GM13977 (cell line): ENCODE measurements around the gene CACNA2D1.
A peak's percentile ranks its signal among the peaks of the same experiment; 100 is the strongest.

Source experiments
- DNase-seq: peaks from one replicate; pipeline ENCODE4 v3.0.0; 2012; ENCODE audit warnings: low spot score
- CTCF ChIP-seq: IDR thresholded peaks from 2 replicates; pipeline ENCODE4 v1.5.1; 2012; ENCODE audit warnings: mild to moderate bottlenecking, control low read depth; ENCODE audit not compliant: insufficient read depth; ENCODE audit errors: extremely low read depth, missing control alignments
- in situ Hi-C: fragments of 300-500 bp; cut with MboI; formaldehyde crosslinking; loops from one replicate; pipeline ENCODE4 v1.12.0; 2022; ENCODE audit warnings: low sequenced_read_pairs, low pct_unique_long_range_greater_than_20kb, mixed read lengths, inconsistent platforms; ENCODE audit not compliant: unreplicated experiment

Gene CACNA2D1

GRCh38 chr7:82257118-82257695, 186.4 kb downstream of the CACNA2D1 start:
- in situ Hi-C loops: no loop called here
- no peak for TF ChIP-seq CTCF
- DNase-seq: no peak

GRCh38 chr7:82255706-82256105, 187.9 kb downstream of the CACNA2D1 start:
- in situ Hi-C loops: no loop called here
- TF ChIP-seq CTCF: no peak
- DNase-seq: no peak

GRCh38 chr7:82250598-82250997, 193.0 kb downstream of the CACNA2D1 start:
- in situ Hi-C loops: no loop called here
- DNase-seq: no peak
- TF ChIP-seq CTCF: no peak

GRCh38 chr7:82249979-82250378, 193.6 kb downstream of the CACNA2D1 start:
- no peak for TF ChIP-seq CTCF
- in situ Hi-C loops: loop anchor here (25.0 kb wide), 1 partner anchor 337 kb away; no protein-coding TSS in a partner anchor
- DNase-seq: no peak

- peak; percentile 43 for TF ChIP-seq CTCF
- in situ Hi-C loops: loop anchor here (25.0 kb wide), 1 partner anchor 339 kb away; no protein-coding TSS in a partner anchor
- DNase-seq: no peak
Measured at GRCh38 chr7:82247814-82248433, 195.7 kb downstream of the CACNA2D1 start.

GRCh38 chr7:82244947-82245517, 198.5 kb downstream of the CACNA2D1 start:
- in situ Hi-C loops: loop anchor here (25.0 kb wide), 1 partner anchor 342 kb away; no protein-coding TSS in a partner anchor

More at GRCh38 chr7:82244947-82245517, 198.5 kb downstream of the CACNA2D1 start:
- no peak for TF ChIP-seq CTCF
- no peak for DNase-seq
